Renal pelvis (tissue), 12 donors: ENCODE results near the gene APEX1. TPM values are rescaled to one million over a fixed set of nuclear protein-coding genes. Genes with fewer than 3 reads are reported as not detected.

Experiments used
- DNase-seq: peaks from one replicate; pipeline ENCODE4 v3.0.0-alpha.2; 2013
- long read RNA-seq, 16 experiments: transcript quantifications; one replicate each; lab custom pipeline, GENCODE V29; 2026
- polyA plus RNA-seq, 3 donors: library from polyadenylated mRNA; unstranded; fragments of 120-200 nt; gene quantifications; one replicate each; pipeline ENCODE4 v1.2.1, GENCODE V29; 2013; ENCODE audit not compliant: insufficient read length in 3 of 3

The APEX1 gene
- polyA plus RNA-seq = 100 to 1,000 TPM; 318 to 336 (median 334) TPM
- long read RNA-seq, donor 1, transcript APEX1-202 (5 exons, 1,387 nt) = minor isoform, 8 of 234 reads
- long read RNA-seq, donor 1, transcript APEX1-210 (5 exons, 1,437 nt) = minor isoform, 24 of 234 reads
- long read RNA-seq, donor 1, transcript APEX1-216 (3 exons, 1,803 nt) = minor isoform, 10 of 234 reads
- long read RNA-seq, donor 1, transcript APEX1-201 (5 exons, 1,484 nt) = major isoform, 117 of 234 reads
- long read RNA-seq, donor 1, partial matches to known transcripts = 59 of 234 reads
- long read RNA-seq, donor 1, other reads (novel, unspliced or antisense) = 5 of 234 reads
- long read RNA-seq, donor 2, transcript APEX1-202 (5 exons, 1,387 nt) = minor isoform, 10 of 293 reads
- long read RNA-seq, donor 2, transcript APEX1-201 (5 exons, 1,484 nt) = major isoform, 175 of 293 reads
- long read RNA-seq, donor 2, transcript APEX1-210 (5 exons, 1,437 nt) = minor isoform, 32 of 293 reads
- long read RNA-seq, donor 2, transcript APEX1-216 (3 exons, 1,803 nt) = minor isoform, 13 of 293 reads
- long read RNA-seq, donor 2, partial matches to known transcripts = 41 of 293 reads
- long read RNA-seq, donor 2, other reads (novel, unspliced or antisense) = 0 of 293 reads
- long read RNA-seq, donor 3, transcript APEX1-202 (5 exons, 1,387 nt) = minor isoform, 9 of 261 reads
- long read RNA-seq, donor 3, transcript APEX1-201 (5 exons, 1,484 nt) = major isoform, 100 of 261 reads
- long read RNA-seq, donor 3, transcript APEX1-216 (3 exons, 1,803 nt) = minor isoform, 10 of 261 reads
- long read RNA-seq, donor 3, transcript APEX1-210 (5 exons, 1,437 nt) = minor isoform, 28 of 261 reads
- long read RNA-seq, donor 3, partial matches to known transcripts = 100 of 261 reads
- long read RNA-seq, donor 3, other reads (novel, unspliced or antisense) = 0 of 261 reads
- long read RNA-seq, donor 4, transcript APEX1-201 (5 exons, 1,484 nt) = major isoform, 130 of 183 reads
- long read RNA-seq, donor 4, transcript APEX1-210 (5 exons, 1,437 nt) = minor isoform, 22 of 183 reads
- long read RNA-seq, donor 4, transcript APEX1-216 (3 exons, 1,803 nt) = minor isoform, 9 of 183 reads
- long read RNA-seq, donor 4, transcript APEX1-202 (5 exons, 1,387 nt) = minor isoform, 7 of 183 reads
- long read RNA-seq, donor 4, partial matches to known transcripts = 5 of 183 reads
- long read RNA-seq, donor 4, other reads (novel, unspliced or antisense) = 0 of 183 reads
- long read RNA-seq, donor 5, transcript APEX1-216 (3 exons, 1,803 nt) = minor isoform, 8 of 96 reads
- long read RNA-seq, donor 5, transcript APEX1-210 (5 exons, 1,437 nt) = minor isoform, 15 of 96 reads
- long read RNA-seq, donor 5, transcript APEX1-205 (4 exons, 1,603 nt) = minor isoform, 6 of 96 reads
- long read RNA-seq, donor 5, transcript APEX1-201 (5 exons, 1,484 nt) = major isoform, 54 of 96 reads
- long read RNA-seq, donor 5, partial matches to known transcripts = 7 of 96 reads
- long read RNA-seq, donor 5, other reads (novel, unspliced or antisense) = 0 of 96 reads
- long read RNA-seq, donor 6, transcript APEX1-210 (5 exons, 1,437 nt) = minor isoform, 19 of 131 reads
- long read RNA-seq, donor 6, transcript APEX1-201 (5 exons, 1,484 nt) = major isoform, 76 of 131 reads
- long read RNA-seq, donor 6, transcript APEX1-216 (3 exons, 1,803 nt) = minor isoform, 16 of 131 reads
- long read RNA-seq, donor 6, partial matches to known transcripts = 9 of 131 reads
- long read RNA-seq, donor 6, other reads (novel, unspliced or antisense) = 0 of 131 reads
- long read RNA-seq, donor 7, transcript APEX1-205 (4 exons, 1,603 nt) = minor isoform, 15 of 183 reads
- long read RNA-seq, donor 7, transcript APEX1-216 (3 exons, 1,803 nt) = minor isoform, 15 of 183 reads
- long read RNA-seq, donor 7, transcript APEX1-210 (5 exons, 1,437 nt) = minor isoform, 19 of 183 reads
- long read RNA-seq, donor 7, transcript APEX1-201 (5 exons, 1,484 nt) = major isoform, 82 of 183 reads
- long read RNA-seq, donor 7, partial matches to known transcripts = 41 of 183 reads
- long read RNA-seq, donor 7, other reads (novel, unspliced or antisense) = 0 of 183 reads
- long read RNA-seq, donor 8, transcript APEX1-205 (4 exons, 1,603 nt) = minor isoform, 6 of 54 reads
- long read RNA-seq, donor 8, transcript APEX1-201 (5 exons, 1,484 nt) = major isoform, 36 of 54 reads
- long read RNA-seq, donor 8, transcript APEX1-202 (5 exons, 1,387 nt) = minor isoform, 5 of 54 reads
- long read RNA-seq, donor 8, partial matches to known transcripts = 0 of 54 reads
- long read RNA-seq, donor 8, other reads (novel, unspliced or antisense) = 0 of 54 reads
- long read RNA-seq, donor 9, transcript APEX1-201 (5 exons, 1,484 nt) = major isoform, 135 of 212 reads
- long read RNA-seq, donor 9, transcript APEX1-210 (5 exons, 1,437 nt) = minor isoform, 31 of 212 reads
- long read RNA-seq, donor 9, transcript APEX1-205 (4 exons, 1,603 nt) = minor isoform, 18 of 212 reads
- long read RNA-seq, donor 9, transcript APEX1-202 (5 exons, 1,387 nt) = minor isoform, 10 of 212 reads
- long read RNA-seq, donor 9, partial matches to known transcripts = 0 of 212 reads
- long read RNA-seq, donor 9, other reads (novel, unspliced or antisense) = 6 of 212 reads
- long read RNA-seq, donor 10, transcript APEX1-201 (5 exons, 1,484 nt) = major isoform, 68 of 152 reads
- long read RNA-seq, donor 10, transcript APEX1-210 (5 exons, 1,437 nt) = minor isoform, 20 of 152 reads
- long read RNA-seq, donor 10, transcript APEX1-205 (4 exons, 1,603 nt) = minor isoform, 14 of 152 reads
- long read RNA-seq, donor 10, transcript APEX1-216 (3 exons, 1,803 nt) = minor isoform, 15 of 152 reads
- long read RNA-seq, donor 10, partial matches to known transcripts = 21 of 152 reads
- long read RNA-seq, donor 10, other reads (novel, unspliced or antisense) = 0 of 152 reads
- long read RNA-seq, donor 11, transcript APEX1-205 (4 exons, 1,603 nt) = minor isoform, 11 of 150 reads
- long read RNA-seq, donor 11, transcript APEX1-210 (5 exons, 1,437 nt) = minor isoform, 13 of 150 reads
- long read RNA-seq, donor 11, transcript APEX1-201 (5 exons, 1,484 nt) = major isoform, 57 of 150 reads
- long read RNA-seq, donor 11, partial matches to known transcripts = 59 of 150 reads
- long read RNA-seq, donor 11, other reads (novel, unspliced or antisense) = 0 of 150 reads
- long read RNA-seq, donor 12, transcript APEX1-205 (4 exons, 1,603 nt) = minor isoform, 17 of 277 reads
- long read RNA-seq, donor 12, transcript APEX1-216 (3 exons, 1,803 nt) = minor isoform, 15 of 277 reads
- long read RNA-seq, donor 12, transcript APEX1-210 (5 exons, 1,437 nt) = minor isoform, 45 of 277 reads
- long read RNA-seq, donor 12, transcript APEX1-201 (5 exons, 1,484 nt) = major isoform, 144 of 277 reads
- long read RNA-seq, donor 12, partial matches to known transcripts = 36 of 277 reads
- long read RNA-seq, donor 12, other reads (novel, unspliced or antisense) = 6 of 277 reads
- long read RNA-seq, donor 13, transcript APEX1-205 (4 exons, 1,603 nt) = minor isoform, 7 of 106 reads
- long read RNA-seq, donor 13, transcript APEX1-201 (5 exons, 1,484 nt) = major isoform, 26 of 106 reads
- long read RNA-seq, donor 13, transcript APEX1-210 (5 exons, 1,437 nt) = minor isoform, 11 of 106 reads
- long read RNA-seq, donor 13, transcript APEX1-202 (5 exons, 1,387 nt) = minor isoform, 7 of 106 reads
- long read RNA-seq, donor 13, partial matches to known transcripts = 44 of 106 reads
- long read RNA-seq, donor 13, other reads (novel, unspliced or antisense) = 0 of 106 reads
- long read RNA-seq, donor 14 = 0 reads
- long read RNA-seq, donor 15 = 0 reads
- long read RNA-seq, donor 16, transcript APEX1-210 (5 exons, 1,437 nt) = minor isoform, 34 of 229 reads
- long read RNA-seq, donor 16, transcript APEX1-201 (5 exons, 1,484 nt) = major isoform, 136 of 229 reads
- long read RNA-seq, donor 16, transcript APEX1-216 (3 exons, 1,803 nt) = minor isoform, 17 of 229 reads
- long read RNA-seq, donor 16, transcript APEX1-205 (4 exons, 1,603 nt) = minor isoform, 11 of 229 reads
- long read RNA-seq, donor 16, partial matches to known transcripts = 21 of 229 reads
- long read RNA-seq, donor 16, other reads (novel, unspliced or antisense) = 0 of 229 reads

- peak; percentile 99 for DNase-seq
Observed at GRCh38 chr14:20454516-20455354, at the start of gene APEX1, which contains the start of gene OSGEP. APEX1 (plus strand) TSS chr14:20455226; CDS start chr14:20455646, 420 bp downstream. OSGEP (minus strand) TSS chr14:20454812; CDS start chr14:20454683, 129 bp downstream.

DNA sequence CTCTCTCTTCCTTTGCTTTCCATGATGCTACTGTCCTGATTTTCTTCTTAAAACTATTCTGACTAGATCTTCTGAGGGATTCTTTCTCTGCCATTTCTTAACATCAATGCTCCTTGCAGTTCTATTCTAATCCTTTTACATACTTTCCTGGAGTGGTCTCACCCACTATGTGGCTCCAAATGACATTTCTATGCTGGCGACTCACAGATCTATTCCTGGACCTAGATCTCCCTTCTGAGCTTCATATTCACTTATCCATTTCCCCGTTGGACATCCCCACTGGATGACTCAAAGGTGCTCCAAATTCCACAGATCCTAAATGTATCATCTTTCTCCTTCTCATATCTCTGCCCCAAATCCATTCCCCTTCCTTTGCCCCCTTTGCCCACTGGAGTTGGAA lies 45.8 kb upstream of the APEX1 start:
- no peak for DNase-seq

- no peak for DNase-seq
Observed at GRCh38 chr14:20412411-20412810, 42.6 kb upstream of the APEX1 start.

DNA sequence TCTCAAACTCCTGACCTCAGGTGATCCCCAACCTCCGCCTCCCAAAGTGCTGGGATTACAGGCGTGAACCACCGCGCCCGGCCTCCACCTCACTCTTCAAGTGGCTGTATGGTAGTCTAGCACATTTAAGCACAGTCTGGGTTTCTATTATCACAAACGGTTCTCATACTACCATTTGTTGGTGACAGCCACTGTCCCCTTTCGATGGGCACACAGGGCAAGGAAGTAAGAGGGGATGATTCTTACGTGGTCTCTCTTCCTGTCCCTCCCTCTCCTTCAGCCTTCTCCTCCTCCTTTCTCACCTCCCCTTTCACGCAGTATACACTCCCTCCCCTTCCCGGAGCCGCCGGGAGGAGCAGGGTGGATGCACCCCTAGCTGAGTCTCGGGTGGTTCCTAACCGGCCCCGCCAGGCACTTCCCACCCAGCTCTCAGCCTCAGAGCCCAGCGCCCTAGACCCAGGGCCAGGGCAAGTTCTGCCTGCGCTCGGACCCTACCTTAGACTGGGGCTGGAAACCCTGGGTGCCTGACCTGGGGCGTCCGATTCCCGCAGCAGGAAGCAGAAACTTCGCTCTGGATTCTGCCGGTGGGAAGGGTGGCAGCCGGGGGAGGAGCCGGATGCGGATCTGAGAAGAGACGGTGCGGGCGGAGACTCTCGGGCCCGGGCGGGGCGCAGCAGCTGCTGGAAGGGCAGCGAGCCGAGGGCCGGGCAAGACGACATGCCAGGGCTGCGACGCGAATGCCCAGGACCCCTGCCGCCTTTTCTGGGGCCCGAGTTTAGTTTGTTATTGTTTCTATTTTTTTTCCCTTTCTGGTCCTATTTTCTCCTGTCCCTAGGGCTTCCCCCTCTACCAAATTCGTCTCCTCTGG lies 41.9 kb upstream of the APEX1 start, which contains the start of gene TEP1:
TEP1 (minus strand) TSS at position 626 of the 868 bp plus-strand sequence. CDS start 5,062 bp downstream, outside the sequence.
- DNase-seq = peak; percentile 84

DNA sequence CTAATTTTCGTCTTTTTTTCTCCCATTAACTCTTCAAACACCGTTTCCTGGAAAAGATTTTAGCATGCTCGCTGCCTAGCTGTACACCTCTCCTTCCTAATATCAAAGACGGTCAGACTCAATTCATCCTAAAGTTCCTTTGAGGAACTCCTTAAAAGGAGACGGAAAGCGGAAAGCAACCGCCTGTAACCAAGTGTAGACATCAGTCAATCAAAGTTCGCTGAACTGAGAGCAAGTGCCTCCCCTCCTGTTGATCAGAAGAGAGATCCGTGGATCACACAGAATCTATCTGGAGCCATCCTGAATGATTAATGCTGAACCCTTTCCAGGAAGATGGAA lies 41.3 kb upstream of the APEX1 start:
- no peak for DNase-seq

GRCh38 chr14:20415782-20416206 lies 39.2 kb upstream of the APEX1 start:
- DNase-seq = peak; percentile 52

GRCh38 chr14:20416223-20416622 lies 38.8 kb upstream of the APEX1 start:
- DNase-seq = no peak

- no peak for DNase-seq
Observed at GRCh38 chr14:20417250-20418186, 37.5 kb upstream of the APEX1 start.

DNA sequence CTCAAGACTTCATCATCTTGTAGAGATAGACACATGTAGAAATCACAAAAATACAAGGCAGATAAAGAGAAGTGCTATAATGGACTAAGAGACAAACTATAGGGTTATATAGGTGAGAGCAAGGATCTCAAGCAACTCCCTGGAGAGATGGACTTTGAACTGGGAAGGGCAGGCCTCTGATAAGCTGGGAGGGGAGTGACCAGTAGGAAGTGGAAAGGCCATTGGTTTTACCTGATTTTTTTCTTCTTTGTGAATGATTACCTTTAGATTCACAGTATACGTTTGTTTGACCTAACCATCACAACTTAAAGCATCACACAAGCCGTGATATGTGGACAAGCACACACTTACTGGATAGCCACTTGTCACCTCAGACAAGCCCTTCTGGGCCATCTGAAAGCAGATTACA lies 36.5 kb upstream of the APEX1 start:
- no peak for DNase-seq

- no peak for DNase-seq
Observed at GRCh38 chr14:20419419-20419818, 35.6 kb upstream of the APEX1 start.

DNA sequence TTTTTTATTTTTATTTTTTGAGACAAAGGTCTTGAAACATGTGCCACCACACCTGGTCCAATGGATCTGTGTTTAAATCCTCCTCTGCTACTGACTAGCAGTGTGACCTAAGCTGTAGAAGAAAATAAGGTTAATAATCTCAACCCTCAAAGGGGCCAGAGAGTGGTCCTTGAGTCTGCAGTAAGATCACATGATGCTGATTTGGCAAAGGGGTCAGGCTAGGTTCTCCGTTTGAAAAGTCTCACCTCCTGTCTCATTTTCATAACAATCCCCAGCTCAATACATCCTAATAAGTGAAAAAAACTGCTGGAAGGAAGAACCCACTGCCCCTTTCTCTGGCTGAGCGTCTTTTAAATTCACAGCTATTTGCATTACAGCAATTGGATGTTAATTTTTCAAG lies 33.8 kb upstream of the APEX1 start:
- DNase-seq = no peak

DNA sequence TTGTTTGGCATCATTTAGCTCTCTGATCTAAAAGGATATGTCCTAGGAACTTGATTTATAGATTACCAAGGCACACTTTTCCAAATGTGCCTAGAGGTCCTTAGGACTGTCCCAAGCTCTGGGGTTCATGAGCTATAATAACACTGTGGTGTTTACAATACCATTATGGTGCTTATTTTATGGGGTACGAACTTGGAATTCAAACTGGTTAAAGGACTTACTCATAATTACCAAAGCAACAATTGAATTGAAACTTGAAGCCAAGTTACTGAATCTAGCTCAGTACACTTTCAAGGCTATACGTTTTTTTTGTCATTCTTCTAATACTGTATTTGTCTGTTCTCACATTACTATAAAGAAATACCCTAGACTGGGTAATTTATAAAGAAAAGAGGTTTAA lies 32.1 kb upstream of the APEX1 start:
- DNase-seq = no peak
